Measurements from ENCODE around the gene SMCP.

GRCh38 chr1:152926091-152926490, 48.0 kb downstream of the SMCP start:
- no peak for TF ChIP-seq CTCF (IDR thresholded peaks at IDR 0.05; ENCODE audit: insufficient read depth, low read depth, low read length)
- no peak for TF ChIP-seq EZH2 (IDR thresholded peaks at IDR 0.05; ENCODE audit: insufficient read depth, low read length)

Data from astrocyte (in vitro differentiated cells and primary cell).